Activated naive CD4-positive, alpha-beta T cell treated with anti-CD3 and anti-CD28 coated beads for 36 hours (primary cell): ENCODE results near the gene DPP10. TPM values are rescaled to one million over a fixed set of nuclear protein-coding genes. Genes with fewer than 3 reads are reported as not detected.
"Not testable (repeated sequence)": the region's sequence is repeated elsewhere in the genome, so short reads cannot be mapped to it uniquely, and the experiment has no call there.

ENCODE experiments used
- CTCF ChIA-PET: fragments of 350-600 bp; sonication (Branson Sonifier 250); formaldehyde crosslinking; loops from one replicate; lab custom pipeline; 2021; ENCODE audit warnings: antibody characterized with exemption; lab: Charles Lee
- DNase-seq: peaks from one replicate; pipeline ENCODE4 v3.0.0-alpha.2; 2020
- H3K27ac Mint-ChIP-seq: one replicate; pipeline ENCODE4 v1.8.0; 2021; ENCODE audit warnings: mild to moderate bottlenecking, mixed read lengths
- H3K27me3 Mint-ChIP-seq: one replicate; pipeline ENCODE4 v1.8.0; 2021; ENCODE audit warnings: low read depth, mixed read lengths
- H3K36me3 Mint-ChIP-seq: one replicate; pipeline ENCODE4 v1.8.0; 2021; ENCODE audit warnings: low read depth, mixed read lengths
- H3K4me1 Mint-ChIP-seq: one replicate; pipeline ENCODE4 v1.8.0; 2021; ENCODE audit warnings: low read depth, mixed read lengths
- H3K4me3 Mint-ChIP-seq: one replicate; pipeline ENCODE4 v1.8.0; 2021; ENCODE audit warnings: mild to moderate bottlenecking, moderate library complexity, mixed read lengths
- H3K9me3 Mint-ChIP-seq: one replicate; pipeline ENCODE4 v1.8.0; 2021; ENCODE audit warnings: mixed read lengths
- intact Hi-C: fragments of 100-400 bp; cut with micrococcal nuclease; formaldehyde crosslinking; loops from one replicate; pipeline ENCODE4 v1.15.1; 2023
- total RNA-seq, 2 experiments: library from RNA; stranded (reverse); gene quantifications; one replicate each; pipeline ENCODE4 v1.2.3, GENCODE V29; 2021

Gene DPP10
- total RNA-seq, 2 experiments from 2014 or later, result not detected

GRCh38 chr2:115412501-115412900 lies 970.1 kb downstream of the DPP10 start:
- no peak for DNase-seq
- H3K36me3 Mint-ChIP-seq, result no peaks in the 10 kb centered on the region
- peaks cover 15% of the 10 kb centered on the region for H3K9me3 Mint-ChIP-seq
- CTCF ChIA-PET, result no interaction called here
- no peak overlapping the region for H3K4me3 Mint-ChIP-seq
- H3K4me1 Mint-ChIP-seq, result no peaks in the 10 kb centered on the region
- no peak overlapping the region for H3K27ac Mint-ChIP-seq
- no peaks in the 10 kb centered on the region for H3K27me3 Mint-ChIP-seq
- intact Hi-C loops, result no loop called here

- Mint-ChIP-seq H3K27ac (no peak overlapping the region), H3K4me3 (no peak overlapping the region), H3K36me3 (no peaks in the 10 kb centered on the region), H3K9me3 (peaks cover 21% of the 10 kb centered on the region), H3K27me3 (no peaks in the 10 kb centered on the region), H3K4me1 (no peaks in the 10 kb centered on the region)
- intact Hi-C loops, result no loop called here
- DNase-seq, result no peak
- CTCF ChIA-PET, result no interaction called here
Observed at GRCh38 chr2:115413791-115414190, 971.4 kb downstream of the DPP10 start.

GRCh38 chr2:115414466-115414865 lies 972.0 kb downstream of the DPP10 start:
- no peaks in the 10 kb centered on the region for H3K4me1 Mint-ChIP-seq
- H3K9me3 Mint-ChIP-seq, result peaks cover 21% of the 10 kb centered on the region

GRCh38 chr2:115422004-115422634 lies 979.7 kb downstream of the DPP10 start:
- no peaks in the 10 kb centered on the region for H3K36me3 Mint-ChIP-seq

More at GRCh38 chr2:115414466-115414865, 972.0 kb downstream of the DPP10 start:
- Mint-ChIP-seq H3K36me3 (no peaks in the 10 kb centered on the region), H3K4me3 (no peak overlapping the region), H3K27me3 (no peaks in the 10 kb centered on the region), H3K27ac (no peak overlapping the region)
- intact Hi-C loops, result no loop called here
- CTCF ChIA-PET, result no interaction called here
- DNase-seq, result no peak

GRCh38 chr2:115427436-115427835 lies 985.0 kb downstream of the DPP10 start:
- no peaks in the 10 kb centered on the region for H3K4me1 Mint-ChIP-seq
- intact Hi-C loops, result no loop called here
- no peaks in the 10 kb centered on the region for H3K36me3 Mint-ChIP-seq
- no peak overlapping the region for H3K27ac Mint-ChIP-seq
- H3K4me3 Mint-ChIP-seq, result no peak overlapping the region
- no peaks in the 10 kb centered on the region for H3K27me3 Mint-ChIP-seq
- DNase-seq, result no peak
- CTCF ChIA-PET, result no interaction called here
- H3K9me3 Mint-ChIP-seq, result peaks cover 19% of the 10 kb centered on the region

More at GRCh38 chr2:115422004-115422634, 979.7 kb downstream of the DPP10 start:
- no peak for DNase-seq
- peaks cover 12% of the 10 kb centered on the region for H3K9me3 Mint-ChIP-seq
- H3K4me3 Mint-ChIP-seq, result no peak overlapping the region
- no peak overlapping the region for H3K27ac Mint-ChIP-seq
- H3K4me1 Mint-ChIP-seq, result no peaks in the 10 kb centered on the region
- CTCF ChIA-PET, result no interaction called here
- no peaks in the 10 kb centered on the region for H3K27me3 Mint-ChIP-seq
- intact Hi-C loops, result no loop called here

- H3K36me3 Mint-ChIP-seq, intact Hi-C loops, H3K27ac Mint-ChIP-seq, CTCF ChIA-PET, DNase-seq, H3K4me3 Mint-ChIP-seq, H3K9me3 Mint-ChIP-seq, H3K4me1 Mint-ChIP-seq, H3K27me3 Mint-ChIP-seq: not testable (repeated sequence)
Observed at GRCh38 chr2:115440746-115441145, 998.3 kb downstream of the DPP10 start.

- Mint-ChIP-seq H3K27ac (no peak overlapping the region), H3K4me3 (no peak overlapping the region), H3K27me3 (no peaks in the 10 kb centered on the region), H3K9me3 (peaks cover 11% of the 10 kb centered on the region), H3K4me1 (no peaks in the 10 kb centered on the region), H3K36me3 (no peaks in the 10 kb centered on the region)
- intact Hi-C loops, result no loop called here
- no peak for DNase-seq
- CTCF ChIA-PET, result no interaction called here
Observed at GRCh38 chr2:115443539-115444185, 1001.2 kb downstream of the DPP10 start.

GRCh38 chr2:115460008-115460407 lies 1017.6 kb downstream of the DPP10 start:
- H3K4me3 Mint-ChIP-seq, result no peak overlapping the region
- DNase-seq, result no peak
- no peaks in the 10 kb centered on the region for H3K4me1 Mint-ChIP-seq
- no peaks in the 10 kb centered on the region for H3K27me3 Mint-ChIP-seq
- CTCF ChIA-PET, result no interaction called here
- intact Hi-C loops, result no loop called here
- H3K9me3 Mint-ChIP-seq, result peaks cover 10% of the 10 kb centered on the region
- no peak overlapping the region for H3K27ac Mint-ChIP-seq
- no peaks in the 10 kb centered on the region for H3K36me3 Mint-ChIP-seq

GRCh38 chr2:115480741-115481140 lies 1038.3 kb downstream of the DPP10 start:
- Mint-ChIP-seq H3K36me3 (no peaks in the 10 kb centered on the region), H3K4me1 (no peaks in the 10 kb centered on the region)
- intact Hi-C loops, result no loop called here

GRCh38 chr2:115481842-115482241 lies 1039.4 kb downstream of the DPP10 start:
- Mint-ChIP-seq H3K27me3 (no peaks in the 10 kb centered on the region), H3K36me3 (no peaks in the 10 kb centered on the region), H3K27ac (no peak overlapping the region), H3K4me1 (no peaks in the 10 kb centered on the region), H3K4me3 (no peak overlapping the region), H3K9me3 (peaks cover 7% of the 10 kb centered on the region)
- intact Hi-C loops, result no loop called here
- CTCF ChIA-PET, result no interaction called here
- DNase-seq, result no peak

More at GRCh38 chr2:115480741-115481140, 1038.3 kb downstream of the DPP10 start:
- Mint-ChIP-seq H3K27ac (no peak overlapping the region), H3K4me3 (no peak overlapping the region), H3K27me3 (no peaks in the 10 kb centered on the region), H3K9me3 (peaks cover 10% of the 10 kb centered on the region)
- CTCF ChIA-PET, result no interaction called here
- DNase-seq, result no peak

GRCh38 chr2:115483666-115484065 lies 1041.2 kb downstream of the DPP10 start:
- H3K36me3 Mint-ChIP-seq, result no peaks in the 10 kb centered on the region
- no peak for DNase-seq
- H3K9me3 Mint-ChIP-seq, result peaks cover 3% of the 10 kb centered on the region
- H3K27ac Mint-ChIP-seq, result no peak overlapping the region
- H3K4me1 Mint-ChIP-seq, result no peaks in the 10 kb centered on the region
- CTCF ChIA-PET, result no interaction called here
- intact Hi-C loops, result no loop called here
- no peak overlapping the region for H3K4me3 Mint-ChIP-seq
- H3K27me3 Mint-ChIP-seq, result no peaks in the 10 kb centered on the region

- H3K36me3 Mint-ChIP-seq, result no peaks in the 10 kb centered on the region
- no peaks in the 10 kb centered on the region for H3K4me1 Mint-ChIP-seq
- CTCF ChIA-PET, result interaction anchor here (0.6 kb wide), 1 partner anchor 913 kb away, joined by 5 read pairs; no protein-coding TSS in a partner anchor
- H3K27me3 Mint-ChIP-seq, result no peaks in the 10 kb centered on the region
- no peak overlapping the region for H3K4me3 Mint-ChIP-seq
- peaks cover 3% of the 10 kb centered on the region for H3K9me3 Mint-ChIP-seq
- intact Hi-C loops, result no loop called here
- no peak overlapping the region for H3K27ac Mint-ChIP-seq
- DNase-seq, result no peak
Observed at GRCh38 chr2:115484486-115484885, 1042.0 kb downstream of the DPP10 start.

GRCh38 chr2:115484983-115485382 lies 1042.5 kb downstream of the DPP10 start:
- intact Hi-C loops, result no loop called here
- H3K27me3 Mint-ChIP-seq, result no peaks in the 10 kb centered on the region
- H3K9me3 Mint-ChIP-seq, result peaks cover 3% of the 10 kb centered on the region
- CTCF ChIA-PET, result interaction anchor here (0.6 kb wide), 1 partner anchor 912 kb away, joined by 5 read pairs; no protein-coding TSS in a partner anchor
- H3K36me3 Mint-ChIP-seq, result no peaks in the 10 kb centered on the region
- no peak for DNase-seq
- H3K4me3 Mint-ChIP-seq, result no peak overlapping the region
- H3K27ac Mint-ChIP-seq, result no peak overlapping the region
- no peaks in the 10 kb centered on the region for H3K4me1 Mint-ChIP-seq
